Stimulated activated CD4-positive, alpha-beta T cell treated with anti-CD3 and anti-CD28 coated beads, Interleukin-12 subunit alpha, Interleukin-12 subunit beta, amount 100 ng/mL, for 48 hours (primary cell): ENCODE measurements around the gene SLC16A13.
"Not testable (repeated sequence)": the region's sequence is repeated elsewhere in the genome, so short reads cannot be mapped to it uniquely, and the experiment has no call there.

Experiments
- DNase-seq, 3 donors: peaks; one replicate each; pipeline ENCODE4 v3.0.0-alpha.2; 2020; ENCODE audit warnings: low read depth in 2 of 3, low spot score in 1 of 3

SLC16A13 gene

DNA sequence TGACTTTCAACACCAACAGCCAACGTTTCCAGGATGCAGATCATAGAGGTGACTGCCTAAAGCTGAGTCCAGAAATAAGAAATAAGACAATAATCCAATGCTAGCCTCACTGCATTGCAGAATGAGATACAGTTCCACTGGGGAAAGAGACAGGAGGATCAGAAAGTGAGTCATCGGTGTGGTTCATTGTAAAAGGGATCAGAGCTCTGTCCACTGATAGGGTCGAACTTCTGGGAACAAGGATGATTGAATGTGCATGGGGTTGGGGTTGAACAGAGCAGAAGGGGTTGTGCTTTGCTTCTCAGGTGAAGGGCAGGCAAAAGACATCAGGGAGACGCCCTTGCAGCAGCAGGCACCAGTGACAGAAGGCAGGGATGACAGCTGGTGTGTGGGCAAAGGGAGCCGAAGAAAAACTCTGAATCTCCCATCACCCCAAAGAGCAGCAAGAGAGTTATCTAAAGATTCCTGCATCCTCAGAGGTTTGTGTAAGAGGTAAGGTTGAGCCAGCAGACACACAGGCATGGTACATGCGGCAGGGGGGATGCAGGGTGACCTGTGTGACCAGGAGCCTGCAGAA lies 27.8 kb downstream of the SLC16A13 start:
- no peak for DNase-seq

GRCh38 chr17:7064261-7064660 lies 28.4 kb downstream of the SLC16A13 start:
- DNase-seq = no peak

- DNase-seq = no peak
Measured at GRCh38 chr17:7067198-7067597, 31.4 kb downstream of the SLC16A13 start.

GRCh38 chr17:7068268-7068667 lies 32.5 kb downstream of the SLC16A13 start:
- DNase-seq = no peak

GRCh38 chr17:7070712-7071111 lies 34.9 kb downstream of the SLC16A13 start:
- no peak for DNase-seq

- DNase-seq = no peak
Measured at GRCh38 chr17:7072406-7072805, 36.6 kb downstream of the SLC16A13 start.

- no peak for DNase-seq
Measured at GRCh38 chr17:7074931-7075330, 39.1 kb downstream of the SLC16A13 start.

DNA sequence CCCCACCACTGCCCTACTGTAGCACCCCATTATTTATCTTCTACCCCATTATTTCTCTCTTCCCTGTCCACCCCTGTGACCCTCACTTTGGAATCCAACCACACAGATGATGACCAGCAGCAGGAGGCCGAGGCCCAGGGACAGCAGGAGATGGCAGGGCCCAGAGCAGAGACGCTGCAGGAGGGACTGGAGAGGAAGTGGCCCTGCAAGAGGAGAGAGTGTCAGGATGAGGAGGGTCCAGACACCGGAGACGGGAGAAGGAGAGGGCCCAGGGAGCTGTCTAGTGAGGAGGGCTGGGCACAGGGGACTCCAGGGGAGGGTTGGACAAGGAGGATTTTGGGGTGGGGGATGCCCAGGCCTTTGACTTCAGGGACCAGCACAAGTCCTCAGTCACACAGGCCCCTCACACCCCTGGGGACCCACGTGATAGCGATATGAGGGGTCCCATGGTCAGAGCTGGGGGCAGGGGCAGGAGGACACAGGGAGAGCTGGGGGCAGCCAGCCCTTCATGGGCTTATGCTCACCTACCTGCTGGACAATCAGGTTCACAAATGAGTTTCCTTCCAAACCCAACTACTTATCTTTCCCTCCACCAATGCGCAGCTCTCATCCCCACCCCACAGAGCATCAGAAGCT lies 42.2 kb downstream of the SLC16A13 start:
- DNase-seq = no peak

DNA sequence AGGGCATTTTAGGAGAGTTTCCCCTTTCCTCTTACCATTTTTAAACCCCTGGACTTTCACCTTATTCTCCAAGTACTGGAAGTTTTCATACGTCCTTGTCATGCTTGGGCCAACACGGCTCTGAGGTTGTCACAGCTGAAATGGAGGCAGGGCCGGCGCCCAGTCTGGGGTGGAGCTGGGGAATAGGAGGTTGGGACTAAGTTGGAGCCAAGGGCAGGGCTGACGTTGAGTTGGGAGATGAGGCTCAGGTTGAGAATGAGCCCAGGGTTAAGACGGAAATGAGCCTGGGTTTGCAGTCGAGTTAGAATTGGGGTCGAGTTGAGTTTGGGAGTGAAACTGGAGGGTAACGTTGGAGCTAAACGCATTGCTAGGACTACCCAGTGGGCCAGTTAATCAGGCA lies 42.9 kb downstream of the SLC16A13 start:
- DNase-seq = no peak

- DNase-seq = no peak
Measured at GRCh38 chr17:7079581-7080455, 44.0 kb downstream of the SLC16A13 start, which contains the start of gene CLEC10A. CLEC10A (minus strand) TSS chr17:7080251; CDS start chr17:7078812, 1,439 bp downstream.

DNA sequence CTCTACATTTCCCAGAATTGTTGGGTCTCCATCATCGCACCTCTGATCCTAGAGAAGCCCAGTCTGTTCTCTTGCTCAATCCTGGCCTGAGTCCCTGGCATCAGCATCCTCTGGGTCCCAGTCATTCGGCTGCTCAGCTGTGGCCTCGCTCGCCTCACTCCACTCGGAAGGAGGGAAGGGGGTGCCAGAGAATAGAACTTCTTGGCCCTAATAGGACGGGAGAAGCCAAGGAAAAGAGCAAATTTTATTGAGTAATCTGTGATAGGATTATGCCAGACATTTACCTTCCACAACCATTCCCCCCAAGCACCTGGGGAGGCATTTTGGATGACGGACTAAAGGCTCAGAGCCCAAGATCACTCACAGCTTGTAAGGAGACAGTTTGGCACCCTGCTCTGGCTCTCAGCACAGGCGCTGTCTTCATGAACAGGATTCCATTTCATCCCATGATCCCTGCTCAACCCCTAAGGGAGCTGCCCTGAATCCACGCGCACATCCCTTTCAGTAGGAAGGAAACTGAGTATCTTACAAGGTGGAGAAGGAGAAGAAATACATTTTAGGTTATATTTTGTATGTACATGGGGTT lies 44.7 kb downstream of the SLC16A13 start:
- DNase-seq = no peak

- no peak for DNase-seq
Measured at GRCh38 chr17:7081341-7082062, 45.7 kb downstream of the SLC16A13 start.

DNA sequence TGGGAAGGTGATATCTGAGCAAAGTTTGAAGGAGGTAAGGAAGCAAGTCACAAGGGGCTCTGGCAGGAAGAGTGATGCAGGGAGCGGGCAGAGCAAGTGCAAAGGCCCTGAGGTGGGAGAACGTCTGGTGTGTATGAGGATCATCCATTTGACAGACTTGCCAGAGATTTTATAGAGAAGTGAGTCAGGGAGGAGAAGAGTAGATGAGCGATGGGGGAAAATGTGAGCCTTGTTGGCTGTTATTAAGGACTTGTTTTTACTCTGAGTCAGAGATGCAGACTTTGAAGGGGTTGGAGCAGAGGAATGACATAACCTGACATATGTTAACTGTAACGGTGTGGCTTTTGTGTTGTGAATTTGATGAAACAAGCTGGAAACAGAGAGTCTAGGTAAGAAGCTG lies 47.8 kb downstream of the SLC16A13 start:
- DNase-seq = no peak

DNA sequence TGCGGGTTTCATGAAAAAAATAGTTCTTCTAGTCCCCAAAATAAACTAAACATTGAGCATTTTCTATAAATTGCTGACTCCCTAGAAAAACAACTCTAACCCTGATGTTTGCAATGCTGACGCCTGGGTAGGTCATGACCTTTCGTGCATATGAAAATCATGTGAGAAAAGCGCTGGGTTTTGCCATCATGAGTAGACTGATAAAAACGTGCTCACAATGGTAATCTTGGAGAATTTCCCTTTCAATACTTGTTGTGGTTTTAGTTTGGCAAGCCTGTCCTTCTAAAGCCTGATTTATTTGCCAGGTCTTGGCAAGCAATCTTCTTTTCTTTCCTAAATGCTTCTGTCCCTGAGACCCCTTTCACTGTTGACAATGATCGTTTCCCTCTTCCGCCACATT lies 48.3 kb downstream of the SLC16A13 start:
- DNase-seq = no peak

- not testable (repeated sequence) for DNase-seq
Measured at GRCh38 chr17:7088442-7088841, 52.6 kb downstream of the SLC16A13 start.

- not testable (repeated sequence) for DNase-seq
Measured at GRCh38 chr17:7089570-7089969, 53.8 kb downstream of the SLC16A13 start.
